GM19238 (cell line): ENCODE data around the gene GGT7.
"Not testable (repeated sequence)": the region's sequence is repeated elsewhere in the genome, so short reads cannot be mapped to it uniquely, and the experiment has no call there.

Experiments used
- DNase-seq: peaks from one replicate; pipeline ENCODE4 v3.0.0; 2011; ENCODE audit warnings: low spot score; ENCODE audit not compliant: insufficient read length

GGT7 gene

DNA sequence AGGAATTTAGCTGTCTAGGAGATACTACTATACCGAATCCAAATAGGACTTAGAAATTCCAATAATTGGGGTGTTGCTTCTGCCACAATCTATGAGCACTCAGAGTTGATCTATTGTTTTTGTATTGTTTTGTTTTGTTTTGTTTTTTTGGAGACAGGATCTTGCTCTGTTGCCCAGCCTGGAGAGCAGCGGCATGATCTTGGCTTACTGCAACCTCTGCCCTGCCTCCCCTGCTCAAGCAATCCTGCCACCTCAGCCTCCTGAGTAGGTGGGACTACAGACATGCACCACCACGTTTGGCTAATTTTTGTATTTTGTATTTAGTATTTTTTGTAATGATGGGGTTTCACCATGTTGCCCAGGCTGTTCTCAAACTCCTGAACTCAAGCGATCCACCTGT lies 11.2 kb upstream of the GGT7 start:
- DNase-seq: no peak

DNA sequence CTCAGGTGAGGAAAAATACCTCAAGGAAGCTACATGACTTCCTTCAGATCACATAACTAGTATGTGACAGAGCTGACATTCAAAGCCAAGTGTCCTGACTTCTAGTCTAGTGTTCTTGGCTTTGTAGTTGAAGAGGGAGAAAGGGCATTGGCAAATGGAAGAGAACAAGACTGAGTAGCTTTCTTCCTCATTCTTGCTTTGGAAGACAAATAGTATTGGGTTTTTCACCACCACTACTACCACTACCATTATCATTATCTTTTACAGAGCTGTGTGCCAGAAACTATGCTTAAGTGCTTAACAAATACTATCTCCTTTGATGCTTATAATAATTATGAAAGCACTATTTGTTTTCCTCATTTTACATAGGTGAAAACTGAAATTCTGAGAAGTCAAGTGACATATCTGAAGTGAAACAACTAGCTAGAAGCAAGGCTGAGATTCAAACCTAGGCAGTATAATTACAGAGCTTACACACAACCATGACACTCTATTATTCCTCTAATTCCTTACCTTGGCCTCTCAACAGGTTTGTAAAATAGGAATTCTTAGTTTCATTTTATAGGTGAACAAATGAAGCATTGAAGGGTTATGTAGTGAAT lies 10.5 kb upstream of the GGT7 start:
- no peak for DNase-seq

DNA sequence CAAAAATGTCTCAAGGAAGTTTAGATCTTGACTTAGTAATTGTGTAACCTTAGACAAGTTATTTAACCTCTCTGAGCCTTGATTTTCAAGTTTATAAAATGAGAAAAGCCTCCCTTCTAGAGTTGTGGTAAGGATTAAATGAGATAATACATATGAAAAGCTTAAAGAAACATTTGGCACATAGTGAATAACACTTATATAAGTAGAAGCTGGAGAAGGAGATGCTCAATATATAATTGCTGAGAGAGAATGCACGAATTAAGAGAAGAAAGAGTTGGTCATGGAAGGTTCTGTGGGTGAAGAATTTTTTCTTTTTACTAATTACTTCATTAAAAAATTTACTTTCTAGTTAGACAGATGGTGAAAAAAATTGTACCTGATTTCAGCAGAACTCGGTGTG lies 9.0 kb upstream of the GGT7 start:
- DNase-seq: no peak

DNA sequence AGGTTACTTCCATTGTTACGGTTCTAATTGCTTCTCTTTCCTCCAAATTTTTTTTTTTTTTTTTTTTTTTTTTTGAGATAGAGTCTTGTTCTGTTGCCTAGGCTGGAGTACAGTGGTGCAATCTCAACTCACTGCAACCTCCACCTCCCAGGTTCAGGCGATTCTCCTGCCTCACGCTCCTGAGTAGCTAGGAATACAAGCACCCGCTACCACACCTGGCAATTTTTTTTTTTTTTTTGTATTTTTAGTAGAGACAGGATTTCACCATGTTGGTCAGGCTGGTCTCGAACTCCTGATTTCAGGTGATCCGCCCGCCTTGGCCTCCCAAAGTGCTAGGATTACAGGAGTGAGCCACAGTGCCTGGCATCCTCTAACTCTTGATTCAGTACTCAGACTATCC lies 8.3 kb upstream of the GGT7 start:
- DNase-seq: not testable (repeated sequence)

DNA sequence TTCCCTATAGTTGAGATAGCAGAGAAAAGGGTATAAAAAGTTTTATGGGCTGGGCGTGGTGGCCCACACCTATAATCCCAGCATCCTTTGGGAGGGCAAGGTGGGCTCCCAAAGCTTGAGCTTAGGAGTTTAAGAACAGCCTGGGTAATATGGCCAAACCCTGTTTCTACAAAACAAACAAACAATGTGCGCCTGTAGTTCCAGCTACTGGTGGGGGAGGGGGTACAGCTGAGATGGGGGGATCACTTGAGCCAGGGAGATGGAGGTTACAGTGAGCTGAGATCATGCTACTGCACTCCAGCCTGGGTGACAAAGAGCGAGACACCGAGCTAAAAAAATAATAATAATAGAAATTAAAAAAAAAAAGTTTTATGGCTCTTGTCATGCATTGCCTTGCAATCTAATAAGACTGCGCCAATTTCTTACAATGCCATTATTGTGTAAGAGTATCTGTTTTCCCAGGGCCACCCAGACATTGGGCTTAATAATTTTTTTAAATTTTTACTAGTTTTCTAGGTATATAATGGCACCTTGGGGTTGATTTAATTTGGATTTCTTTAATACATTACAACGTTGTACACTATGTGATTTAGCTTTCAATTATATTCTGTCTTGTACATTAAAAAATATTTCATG lies 7.7 kb upstream of the GGT7 start:
- DNase-seq: no peak

DNA sequence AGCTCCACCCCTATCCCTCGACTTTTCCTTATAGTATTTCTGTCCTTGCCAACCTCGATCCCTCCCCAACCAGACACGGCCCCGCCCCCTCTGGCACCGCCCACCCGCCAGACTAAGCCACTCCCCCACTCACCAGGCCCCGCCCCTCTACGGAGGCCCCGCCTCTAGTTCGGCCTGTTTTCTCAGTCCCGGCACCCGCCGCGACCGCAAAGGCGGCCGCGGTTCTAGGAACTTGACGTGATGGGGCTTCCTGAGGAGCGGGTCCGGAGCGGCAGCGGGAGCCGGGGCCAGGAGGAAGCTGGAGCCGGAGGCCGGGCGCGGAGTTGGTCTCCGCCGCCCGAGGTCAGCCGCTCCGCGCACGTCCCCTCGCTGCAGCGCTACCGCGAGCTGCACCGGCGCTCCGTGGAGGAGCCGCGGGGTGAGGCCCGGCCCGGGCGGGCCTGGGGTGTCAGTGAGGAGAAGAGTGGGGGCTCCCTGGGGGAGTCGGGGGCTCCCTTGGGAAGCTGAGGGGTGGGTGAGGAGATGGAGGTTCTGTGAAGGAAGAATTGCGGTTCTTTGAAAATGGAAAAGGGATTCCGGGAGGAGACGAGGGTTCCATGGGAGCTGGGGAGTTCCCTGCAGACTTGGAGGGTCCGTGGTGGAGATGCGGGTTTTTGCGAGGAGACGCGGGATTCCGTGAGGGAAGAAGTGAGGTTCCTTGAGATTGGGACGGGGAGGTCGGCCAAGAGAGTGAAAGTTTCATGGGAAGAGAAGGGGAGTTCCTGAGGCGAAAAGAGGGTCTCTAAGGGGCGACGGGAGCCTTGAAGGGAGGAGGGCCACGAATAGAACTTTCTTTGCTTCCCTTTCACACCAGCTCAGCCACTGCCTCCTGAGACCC lies 4.0 kb upstream of the GGT7 start, which contains the start of gene ACSS2:
ACSS2 (plus strand) TSS at position 207 of the 877 bp plus-strand sequence; CDS start at position 241, 34 bp downstream.
- DNase-seq: peak; percentile 68

DNA sequence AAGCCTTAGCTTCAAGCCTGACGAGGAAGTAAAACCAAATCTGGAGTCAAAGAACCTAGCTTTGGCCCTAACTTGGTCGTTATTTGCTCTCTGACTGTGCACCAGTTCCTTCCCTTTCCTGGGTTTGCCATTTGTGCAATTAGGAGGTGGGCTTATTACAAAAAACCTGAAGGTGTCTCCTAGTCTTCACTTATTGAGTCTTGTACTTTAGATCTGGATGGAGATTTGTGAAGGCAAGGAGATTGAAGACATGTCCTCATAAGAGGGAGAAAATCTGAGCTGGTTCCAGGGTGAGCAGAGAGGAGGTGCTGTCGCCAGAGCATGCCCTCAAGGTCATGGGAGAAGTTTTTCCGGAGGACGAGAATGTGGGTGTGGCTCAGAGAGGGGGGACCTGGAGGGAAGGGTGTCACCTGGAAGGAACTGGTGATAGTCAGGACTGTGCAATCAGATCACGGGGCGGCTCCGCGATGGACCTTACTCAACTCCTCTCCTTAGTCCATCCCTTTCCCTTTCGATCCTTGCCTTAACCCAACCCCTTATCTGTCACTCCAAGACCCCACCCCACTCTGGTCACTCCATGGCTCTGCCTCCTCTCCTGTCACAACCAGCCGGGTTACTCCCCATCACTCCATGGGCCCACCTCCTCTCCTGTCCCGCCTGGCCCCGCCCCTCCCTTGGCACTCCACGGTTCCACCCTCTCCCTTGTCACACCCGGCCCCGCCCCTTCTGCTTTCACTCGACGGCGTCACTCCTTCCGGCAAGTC lies 3.2 kb upstream of the GGT7 start:
- no peak for DNase-seq

DNA sequence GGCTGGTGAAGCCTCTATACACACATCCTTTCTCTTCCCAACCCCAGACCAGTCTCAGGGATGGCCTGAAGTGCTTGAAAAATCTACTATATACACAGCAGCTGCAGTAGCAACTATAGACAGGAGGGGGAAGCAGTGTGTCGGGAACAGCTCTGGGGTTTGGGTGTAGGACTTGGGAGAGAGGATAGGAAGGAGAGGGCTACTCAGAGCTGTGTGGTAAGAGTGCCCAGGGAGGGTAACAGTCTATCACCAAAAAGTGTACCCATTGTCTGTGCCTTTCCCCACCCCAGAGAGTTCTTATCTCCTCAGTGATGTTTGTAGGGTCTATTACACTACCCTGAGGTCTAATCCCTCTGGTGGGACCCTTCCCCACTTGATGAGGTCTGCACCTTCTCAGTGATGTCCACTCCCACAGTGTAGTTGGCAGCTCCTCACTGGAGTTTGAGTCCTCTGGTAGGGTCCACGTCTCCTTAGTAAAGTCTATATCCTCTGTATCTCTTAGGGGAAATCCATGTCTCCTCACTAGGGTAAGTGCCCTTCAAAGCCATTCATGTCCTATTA lies 1.5 kb upstream of the GGT7 start:
- no peak for DNase-seq

DNA sequence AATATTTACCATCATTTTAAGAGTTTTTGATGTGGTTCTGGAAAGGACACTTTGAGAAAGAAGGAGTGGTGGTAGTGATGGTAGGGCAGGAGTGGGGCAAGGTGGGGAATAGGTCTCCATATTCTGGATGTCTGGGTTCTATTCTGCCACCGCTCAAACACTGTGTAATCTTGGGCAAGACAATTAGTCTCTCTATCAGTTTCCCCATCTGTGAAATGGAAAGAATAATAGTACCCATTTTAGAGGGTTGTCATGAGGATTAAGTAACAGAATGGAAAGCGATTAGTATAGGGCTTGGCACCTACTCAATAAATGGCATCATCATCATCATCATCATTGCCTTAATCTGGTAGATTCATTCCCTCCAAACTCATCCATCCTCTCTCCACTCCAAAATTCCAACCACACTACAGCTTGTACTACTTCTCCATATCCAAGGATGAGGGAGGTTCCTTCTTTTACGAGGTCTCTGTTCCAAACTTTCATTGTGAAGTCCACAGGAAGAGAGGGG lies 982 bp upstream of the GGT7 start:
- DNase-seq: no peak

DNA sequence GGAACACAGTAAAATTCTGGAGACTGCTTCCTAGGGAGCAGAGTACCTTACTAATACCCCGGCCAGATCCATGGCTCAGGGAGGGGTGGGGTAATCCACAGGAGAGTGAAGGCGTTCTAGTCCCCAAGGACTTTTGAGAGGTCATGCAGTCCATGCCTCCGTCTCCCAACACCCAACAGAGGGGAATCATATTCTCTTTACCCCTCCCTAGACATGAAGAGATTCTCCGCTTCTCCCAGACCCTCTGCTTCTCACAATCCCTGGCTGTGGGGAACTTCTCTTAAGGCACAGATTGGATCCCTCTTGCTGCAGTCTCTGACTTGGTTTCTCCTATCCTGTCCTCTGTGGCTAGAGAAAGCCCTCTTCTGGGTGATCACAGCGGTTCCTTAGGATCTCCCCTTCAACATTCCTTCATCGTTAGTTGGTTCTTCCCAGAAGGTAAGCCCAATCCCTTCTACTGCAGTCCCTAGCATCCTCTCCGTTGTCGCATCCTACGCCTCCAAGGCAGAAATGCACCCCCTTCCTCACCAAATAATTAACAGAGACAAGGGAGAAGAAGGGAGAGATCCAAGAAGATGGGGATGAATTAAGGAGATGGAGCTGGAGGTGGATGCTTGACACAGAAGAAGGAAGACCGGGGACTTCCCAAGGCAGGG lies 562 bp downstream of the GGT7 start:
- no peak for DNase-seq

DNA sequence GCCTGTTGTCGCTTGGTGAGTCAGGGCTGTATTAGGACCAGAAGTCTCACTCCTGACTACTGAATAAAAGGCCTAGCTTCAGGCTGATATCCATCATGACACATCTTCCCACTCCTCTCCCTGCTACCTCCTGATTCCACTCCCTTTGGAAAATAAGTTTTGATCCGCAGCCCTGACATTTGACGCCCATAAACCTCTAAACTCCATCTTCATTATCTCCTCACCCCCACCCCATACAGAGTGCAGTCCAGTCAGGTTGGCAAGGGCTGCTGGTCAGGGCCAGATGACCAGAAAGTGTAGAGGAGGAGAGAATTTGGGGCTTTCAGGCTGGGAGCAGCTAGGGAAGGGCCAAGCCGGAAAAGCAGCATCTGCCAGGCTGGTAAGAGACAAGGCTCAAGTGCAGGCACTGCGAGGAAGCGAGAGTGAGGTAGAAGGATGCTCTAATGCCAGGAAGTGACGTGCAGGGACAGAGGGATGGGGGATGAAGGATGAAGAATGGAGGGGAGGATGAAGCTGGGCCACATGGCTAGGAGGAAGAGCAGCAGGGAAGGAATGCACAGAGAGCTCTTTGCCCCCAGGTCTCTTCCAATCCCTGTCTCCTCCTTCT lies 1.2 kb downstream of the GGT7 start:
- DNase-seq: no peak

DNA sequence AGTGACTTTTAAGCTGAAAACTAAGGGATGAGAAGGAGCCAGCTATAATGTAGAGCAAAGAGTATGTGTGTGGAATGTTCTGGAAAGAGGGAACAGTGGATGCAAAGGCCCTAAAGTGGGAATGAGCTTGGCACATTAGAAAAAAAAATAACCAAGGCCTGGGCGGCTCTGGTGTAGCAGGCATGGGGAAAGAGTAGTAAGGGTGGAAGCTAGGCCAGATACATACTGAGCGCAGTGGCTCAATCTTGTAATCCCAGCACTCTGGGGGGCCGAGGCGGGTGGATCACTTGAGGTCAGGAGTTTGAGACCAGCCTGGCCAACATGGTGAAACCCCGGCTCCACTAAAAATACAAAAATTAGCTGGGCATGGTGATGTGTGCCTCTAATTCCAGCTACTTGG lies 8.4 kb downstream of the GGT7 start:
- DNase-seq: no peak

DNA sequence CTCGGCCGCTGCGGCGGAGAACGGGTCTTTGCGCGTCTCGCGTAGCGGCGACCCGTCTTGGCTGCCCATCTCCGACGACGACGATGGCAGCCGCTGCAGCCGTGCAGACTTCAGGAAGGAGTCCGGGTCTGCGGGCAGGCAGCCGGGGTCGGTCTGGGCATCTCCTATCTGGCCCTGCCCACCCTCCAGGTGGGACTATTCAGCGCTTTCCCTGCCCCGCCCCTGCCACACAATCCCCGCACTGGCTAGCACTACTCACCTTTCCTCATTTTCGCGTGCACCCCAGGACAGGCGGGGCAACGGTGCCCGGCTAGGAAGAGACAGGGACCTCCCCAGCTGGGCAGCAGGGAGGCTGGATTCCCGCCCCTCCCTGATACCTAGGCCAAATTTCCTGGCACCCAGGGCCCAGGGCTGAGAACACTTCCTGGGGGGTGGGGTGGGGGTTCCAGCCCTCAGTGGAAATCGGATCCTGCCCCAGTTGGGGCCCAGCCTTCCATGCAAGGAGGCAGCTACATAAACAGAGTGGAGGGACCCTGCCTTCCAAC lies 9.2 kb downstream of the GGT7 start:
- no peak for DNase-seq

DNA sequence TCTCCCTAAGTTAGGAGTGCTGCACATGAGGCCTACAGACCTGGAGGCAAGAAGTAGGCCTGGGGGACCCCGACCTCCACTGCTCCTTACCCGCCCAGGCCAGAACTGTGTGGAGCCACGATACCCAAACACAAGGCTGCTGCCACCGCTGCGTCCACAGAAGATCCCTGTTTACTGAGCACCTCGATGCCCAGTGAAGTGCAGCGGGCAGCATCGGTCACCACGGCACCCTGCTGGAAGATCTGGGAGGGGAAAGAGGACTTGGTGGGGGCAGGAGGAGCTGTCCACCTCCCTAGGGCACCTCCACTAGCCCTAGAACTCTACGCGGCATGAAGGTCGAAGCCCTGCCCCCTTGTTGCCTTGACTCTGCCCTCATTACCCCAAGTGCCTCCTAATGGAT lies 9.9 kb downstream of the GGT7 start:
- no peak for DNase-seq

DNA sequence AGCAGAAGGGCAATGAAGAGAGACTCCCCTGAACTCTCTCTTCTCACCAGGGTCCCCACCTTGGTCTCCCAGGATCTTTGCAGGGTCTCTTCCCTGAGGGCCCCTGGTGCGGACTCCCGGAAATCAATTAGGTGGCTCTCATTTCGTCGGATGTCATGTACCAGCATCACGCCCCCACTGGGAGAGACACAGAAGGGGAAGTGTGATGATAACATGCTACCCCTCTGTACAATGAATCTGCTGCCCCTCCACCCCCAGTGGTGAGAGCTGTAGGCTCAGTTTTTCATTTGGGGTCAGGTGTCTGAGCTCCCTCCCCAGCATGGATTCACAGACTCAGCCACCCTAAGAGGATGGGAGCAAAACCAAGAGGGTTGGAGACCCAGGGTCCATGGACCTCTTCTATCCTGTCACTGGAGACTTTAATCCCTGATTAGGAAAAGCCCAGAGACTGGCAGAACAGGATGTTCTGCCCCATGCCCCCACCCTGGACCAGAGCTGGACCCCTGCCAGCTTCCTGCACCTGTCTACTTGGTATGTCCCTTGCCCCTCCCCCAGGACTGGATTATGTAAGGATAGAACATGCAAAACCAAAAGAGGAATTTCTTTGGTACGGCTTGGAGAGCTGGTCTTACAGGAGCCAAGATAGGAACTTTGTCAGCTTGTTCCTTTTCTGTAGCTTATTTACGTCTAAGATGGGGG lies 11.1 kb downstream of the GGT7 start:
- no peak for DNase-seq

DNA sequence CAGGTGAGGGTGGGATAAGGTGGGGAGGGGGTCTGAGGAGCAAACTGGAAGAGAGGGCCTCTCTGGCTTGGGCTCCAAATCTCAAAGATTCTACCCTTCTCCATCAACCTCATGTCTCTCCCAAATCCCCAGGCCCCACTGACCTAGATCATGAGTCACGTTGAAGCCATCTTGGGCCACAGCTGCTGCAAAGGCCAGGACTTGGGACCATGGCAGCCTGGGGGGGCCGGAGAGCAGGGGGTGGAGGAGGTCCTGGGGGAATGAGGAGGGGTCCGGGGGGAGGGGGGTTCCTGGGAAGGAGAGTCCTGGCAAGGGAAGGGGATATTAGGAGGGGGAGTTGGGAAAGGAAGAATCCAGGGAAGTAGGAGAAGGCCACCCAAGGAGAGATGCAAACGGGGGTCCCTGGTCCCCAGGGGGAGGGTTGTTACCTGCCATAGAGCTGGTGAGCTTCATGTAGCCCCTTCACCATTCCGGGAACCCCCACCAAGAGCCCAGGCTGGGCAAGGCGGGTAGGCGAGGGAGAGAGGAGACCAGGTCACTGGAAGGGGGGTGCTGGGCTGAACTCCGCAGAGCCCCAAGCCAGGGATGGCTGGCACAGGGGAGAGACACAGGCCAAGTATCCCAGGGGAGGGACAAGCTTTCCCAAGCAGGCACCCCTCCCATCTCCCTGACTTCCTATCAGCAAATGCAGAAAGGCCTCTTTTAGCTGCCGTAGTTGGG lies 12.7 kb downstream of the GGT7 start:
- no peak for DNase-seq

DNA sequence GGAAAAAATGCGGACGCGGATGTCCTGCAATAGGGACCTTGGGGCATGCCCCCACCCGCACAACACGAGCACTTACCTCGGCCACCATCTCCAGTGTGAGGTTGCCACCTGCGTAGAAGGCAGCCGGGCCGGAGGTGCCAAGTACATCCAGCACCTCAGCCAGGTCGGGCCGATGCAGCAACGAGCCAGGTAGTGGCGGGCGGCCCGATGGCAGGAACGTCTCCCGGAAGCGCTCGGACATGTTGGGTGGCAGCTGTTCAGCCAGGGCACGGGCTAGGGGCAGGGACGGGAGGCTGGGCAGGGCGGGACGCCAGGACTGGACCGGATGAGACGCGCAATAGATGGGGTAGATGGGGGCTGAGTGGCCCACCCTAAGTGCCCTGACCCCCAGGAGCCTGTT lies 13.3 kb downstream of the GGT7 start:
- DNase-seq: no peak

DNA sequence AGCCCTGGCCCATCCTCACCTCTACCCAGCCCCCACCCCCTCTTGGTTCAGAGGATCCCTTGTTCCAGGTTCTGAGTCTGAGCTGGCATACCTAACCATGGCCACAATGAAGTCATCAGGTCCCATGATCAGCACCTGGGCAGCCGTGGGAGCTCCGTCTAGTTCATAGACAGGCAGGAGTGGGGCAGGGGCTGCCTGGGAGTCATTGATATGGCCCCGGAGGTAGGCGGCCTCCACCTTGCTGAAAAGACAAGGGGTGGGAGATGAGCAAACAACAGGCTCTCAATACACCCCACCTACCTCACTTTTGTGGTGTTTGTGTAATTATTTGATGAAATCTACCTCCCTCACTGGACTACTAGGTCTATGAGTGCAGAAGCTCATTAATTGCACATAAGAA lies 20.4 kb downstream of the GGT7 start:
- no peak for DNase-seq

DNA sequence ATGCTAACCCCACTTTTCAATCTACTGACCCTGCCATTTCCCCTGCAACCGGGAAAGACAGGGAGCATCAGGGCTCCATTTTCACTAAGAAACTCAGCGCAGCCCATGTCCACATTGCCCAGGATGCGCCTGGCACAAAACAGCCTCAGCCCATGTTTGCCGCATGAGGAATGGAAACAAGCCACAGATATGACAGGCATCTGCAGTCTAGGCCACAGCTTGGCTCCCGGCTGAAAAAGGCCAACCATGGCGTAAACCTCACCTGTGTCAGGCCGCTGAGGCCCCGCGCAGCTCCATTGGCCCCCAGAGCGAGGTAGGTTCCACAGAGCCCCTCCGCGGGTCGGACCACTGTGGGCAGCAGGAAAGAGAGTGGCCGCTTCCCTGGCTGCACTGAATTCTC lies 21.7 kb downstream of the GGT7 start:
- DNase-seq: no peak
